Measurements from ENCODE around the gene SMIM14. TPM values are rescaled to one million over a fixed set of nuclear protein-coding genes. Genes with fewer than 3 reads are reported as not detected.
A peak's percentile ranks its signal among the peaks of the same experiment; 100 is the strongest.
"Not testable (repeated sequence)": the region's sequence is repeated elsewhere in the genome, so short reads cannot be mapped to it uniquely, and the experiment has no call there.

Gene SMIM14
- total and polyA plus RNA-seq, 2 donors: 36.4 to 45.2 TPM

GRCh38 chr4:39555472-39555871, 83.2 kb downstream of the SMIM14 start:
- WGBS: 100% methylated on average over 3 of the region's 3 CpGs

DNA sequence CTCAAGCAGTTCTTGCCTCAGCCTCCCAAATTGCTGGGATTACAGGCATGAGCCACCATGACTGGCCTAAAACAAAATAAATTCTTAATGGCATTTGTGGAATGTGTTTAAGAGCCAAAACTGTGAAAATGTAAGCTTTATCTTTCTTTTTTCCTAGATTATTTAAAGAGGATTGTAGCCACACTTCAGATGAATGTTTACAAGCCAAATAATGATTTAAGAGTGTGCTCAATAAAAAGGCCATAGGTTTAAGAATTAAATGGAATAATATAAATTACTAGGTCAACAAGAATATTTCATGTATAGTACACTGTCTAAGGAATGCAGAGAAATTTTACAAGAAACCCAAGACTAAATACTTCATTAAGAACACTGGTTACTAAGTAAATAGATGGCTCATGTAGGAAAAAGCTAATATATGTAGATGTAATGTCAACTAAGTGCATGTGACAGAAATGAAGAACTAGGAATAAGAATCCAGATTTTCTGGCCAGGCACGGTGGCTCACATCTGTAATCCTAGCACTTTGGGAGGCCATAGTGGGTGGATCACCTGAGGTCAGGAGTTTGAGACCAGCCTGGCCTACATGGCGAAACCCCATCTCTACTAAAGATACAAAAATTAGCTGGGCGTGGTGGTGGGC, 90.1 kb downstream of the SMIM14 start:
- 85% methylated on average over 3 of the region's 3 CpGs for WGBS
- no peak for DNase-seq (ENCODE audit: extremely low spot score)
- Histone ChIP-seq H3K27ac (ENCODE audit: low read depth) (no peak overlapping the region), H3K4me3 (ENCODE audit: low read depth, low read length) (no peak overlapping the region), H3K36me3 (ENCODE audit: insufficient read depth) (no peaks in the 10 kb centered on the region), H3K4me1 (ENCODE audit: insufficient read depth) (no peaks in the 10 kb centered on the region)

More at GRCh38 chr4:39555472-39555871, 83.2 kb downstream of the SMIM14 start:
- no peaks in the 10 kb centered on the region for H3K4me1 ChIP-seq (ENCODE audit: insufficient read depth)
- DNase-seq (ENCODE audit: extremely low spot score): no peak
- no peak overlapping the region for H3K27ac ChIP-seq (ENCODE audit: low read depth)
- no peaks in the 10 kb centered on the region for H3K36me3 ChIP-seq (ENCODE audit: insufficient read depth)
- no peak overlapping the region for H3K4me3 ChIP-seq (ENCODE audit: low read depth, low read length)

DNA sequence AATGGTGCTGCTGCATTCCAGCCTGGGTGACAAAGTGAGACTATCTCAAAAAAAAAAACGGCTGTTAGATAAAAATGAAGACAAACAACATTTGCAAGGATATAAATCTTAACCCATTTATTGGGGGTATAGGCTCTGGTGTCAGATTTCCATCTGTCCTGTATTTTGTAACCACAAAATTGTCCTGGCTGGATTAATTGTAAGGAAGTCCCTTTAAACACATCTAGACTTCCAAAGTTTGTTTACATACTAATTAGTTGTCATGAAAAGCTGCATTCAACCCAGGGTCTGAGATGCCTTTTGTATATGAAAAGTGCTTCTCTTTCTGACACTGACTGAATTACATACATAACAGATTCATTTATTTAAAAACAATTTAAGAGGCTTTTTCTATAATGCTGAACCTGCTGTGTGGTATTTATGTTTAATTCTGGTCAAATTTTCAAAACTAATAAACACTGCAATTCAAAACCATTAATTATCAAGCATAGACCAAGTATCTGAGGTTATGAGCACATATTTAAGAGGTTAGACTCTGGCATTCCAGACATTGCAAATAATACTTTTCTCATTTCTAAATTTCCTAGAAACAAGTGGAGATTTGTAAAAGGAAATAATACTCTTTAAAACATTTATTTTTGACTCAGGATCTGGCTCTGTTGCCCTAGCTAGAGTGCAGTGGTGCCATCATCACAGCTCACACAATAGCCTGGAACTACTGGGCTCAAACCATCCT, 93.9 kb downstream of the SMIM14 start:
- DNase-seq (ENCODE audit: extremely low spot score): no peak
- Histone ChIP-seq H3K36me3 (ENCODE audit: insufficient read depth) (no peaks in the 10 kb centered on the region), H3K4me3 (ENCODE audit: low read depth, low read length) (no peak overlapping the region), H3K27ac (ENCODE audit: low read depth) (no peak overlapping the region), H3K4me1 (ENCODE audit: insufficient read depth) (no peaks in the 10 kb centered on the region)
- 19% methylated on average over 1 of the region's 1 CpG for WGBS

GRCh38 chr4:39544080-39544479, 94.6 kb downstream of the SMIM14 start:
- not testable (repeated sequence) for H3K4me1 ChIP-seq (ENCODE audit: insufficient read depth); H3K36me3 ChIP-seq (ENCODE audit: insufficient read depth); H3K4me3 ChIP-seq (ENCODE audit: low read depth, low read length); H3K27ac ChIP-seq (ENCODE audit: low read depth); DNase-seq (ENCODE audit: extremely low spot score)
- WGBS: 81% methylated on average over 4 of the region's 4 CpGs

DNA sequence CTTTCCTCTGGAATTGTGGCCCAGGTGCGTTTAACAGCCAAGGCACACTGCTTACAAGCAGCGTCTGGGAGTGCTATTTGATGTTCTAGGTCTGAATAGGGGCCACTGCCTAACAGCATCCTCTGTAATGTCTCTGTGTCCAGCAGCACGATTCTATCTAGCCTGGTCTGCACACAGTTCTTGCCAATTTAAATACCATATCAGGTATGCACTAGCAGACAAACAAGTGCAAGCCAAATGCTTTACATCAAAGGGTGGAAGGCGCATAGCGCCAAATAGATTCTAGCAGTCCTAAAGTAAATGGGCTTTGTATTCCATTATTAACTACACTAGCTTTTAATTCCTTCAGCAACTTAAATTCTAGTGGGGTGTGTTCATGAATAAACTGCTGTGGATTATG, 95.6 kb downstream of the SMIM14 start:
- H3K27ac ChIP-seq (ENCODE audit: low read depth): no peak overlapping the region
- no peaks in the 10 kb centered on the region for H3K36me3 ChIP-seq (ENCODE audit: insufficient read depth)
- no peak for DNase-seq (ENCODE audit: extremely low spot score)
- WGBS: 61% methylated on average over 5 of the region's 5 CpGs
- no peak overlapping the region for H3K4me3 ChIP-seq (ENCODE audit: low read depth, low read length)
- no peaks in the 10 kb centered on the region for H3K4me1 ChIP-seq (ENCODE audit: insufficient read depth)

DNA sequence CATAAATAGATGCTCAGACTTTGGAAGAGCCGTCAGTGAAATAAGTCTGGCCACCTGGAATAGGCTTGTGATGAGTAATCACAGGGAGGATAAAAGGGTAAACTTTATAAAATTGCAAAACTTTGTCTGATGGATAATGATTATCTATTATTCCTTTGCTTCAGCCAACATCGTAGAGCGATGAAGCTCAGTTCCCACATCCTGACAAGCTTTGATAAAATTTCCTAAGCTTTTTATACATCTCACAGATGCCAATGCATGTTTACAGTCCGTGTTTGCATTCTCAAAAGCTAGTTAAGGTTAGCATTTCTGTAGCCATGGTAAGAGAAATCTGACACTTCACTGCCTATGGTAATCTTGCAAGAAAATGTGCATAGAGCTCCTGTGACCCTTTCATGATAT, 96.1 kb downstream of the SMIM14 start:
- Histone ChIP-seq H3K36me3 (ENCODE audit: insufficient read depth) (no peaks in the 10 kb centered on the region), H3K4me3 (ENCODE audit: low read depth, low read length) (no peak overlapping the region), H3K27ac (ENCODE audit: low read depth) (no peak overlapping the region), H3K4me1 (ENCODE audit: insufficient read depth) (no peaks in the 10 kb centered on the region)
- no peak for DNase-seq (ENCODE audit: extremely low spot score)
- 47% methylated on average over 4 of the region's 4 CpGs for WGBS

DNA sequence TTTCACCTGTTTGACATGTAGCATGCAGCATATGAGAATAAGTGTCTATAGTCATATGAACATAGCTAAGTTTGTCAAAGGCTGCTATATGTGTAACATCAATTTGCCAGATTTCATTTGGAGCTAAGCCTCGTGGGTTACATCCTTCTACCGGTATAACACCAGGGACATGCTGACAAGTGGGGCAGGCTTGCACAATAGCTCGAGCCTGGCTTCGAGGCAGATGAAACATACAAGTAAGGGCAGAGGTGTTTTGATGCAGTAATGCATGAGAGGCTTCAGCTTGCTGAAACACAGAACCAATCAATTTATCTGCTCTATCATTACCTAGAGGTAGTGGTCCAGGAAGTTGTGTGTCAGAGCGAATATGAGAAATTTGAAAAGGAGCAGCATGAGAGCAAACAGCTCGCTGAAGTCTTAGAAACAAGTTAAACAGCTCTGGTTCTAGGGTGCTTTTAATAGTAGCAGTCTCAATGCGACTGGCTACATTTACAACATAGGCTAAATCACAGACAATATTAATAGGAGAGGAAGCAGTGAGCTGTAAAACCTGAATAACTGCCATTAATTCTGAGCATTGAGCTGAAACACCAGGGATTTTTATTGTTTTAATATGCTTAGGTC, 96.6 kb downstream of the SMIM14 start:
- H3K4me1 ChIP-seq (ENCODE audit: insufficient read depth): no peaks in the 10 kb centered on the region
- no peaks in the 10 kb centered on the region for H3K36me3 ChIP-seq (ENCODE audit: insufficient read depth)
- WGBS: 42% methylated on average over 7 of the region's 7 CpGs
- no peak for DNase-seq (ENCODE audit: extremely low spot score)
- H3K27ac ChIP-seq (ENCODE audit: low read depth): no peak overlapping the region
- H3K4me3 ChIP-seq (ENCODE audit: low read depth, low read length): no peak overlapping the region

GRCh38 chr4:39539089-39539611, 99.5 kb downstream of the SMIM14 start:
- H3K27ac ChIP-seq (ENCODE audit: low read depth): no peak overlapping the region
- H3K36me3 ChIP-seq (ENCODE audit: insufficient read depth): no peaks in the 10 kb centered on the region
- no peak overlapping the region for H3K4me3 ChIP-seq (ENCODE audit: low read depth, low read length)
- no peaks in the 10 kb centered on the region for H3K4me1 ChIP-seq (ENCODE audit: insufficient read depth)
- WGBS: 81% methylated on average over 5 of the region's 5 CpGs
- no peak for DNase-seq (ENCODE audit: extremely low spot score)

- no peak for DNase-seq (ENCODE audit: extremely low spot score)
- no peak overlapping the region for H3K27ac ChIP-seq (ENCODE audit: low read depth)
- 97% methylated on average over 5 of the region's 5 CpGs for WGBS
- H3K36me3 ChIP-seq (ENCODE audit: insufficient read depth): no peaks in the 10 kb centered on the region
- H3K4me1 ChIP-seq (ENCODE audit: insufficient read depth): no peaks in the 10 kb centered on the region
- H3K4me3 ChIP-seq (ENCODE audit: low read depth, low read length): no peak overlapping the region
Measured at GRCh38 chr4:39533541-39533940, 105.1 kb downstream of the SMIM14 start.

DNA sequence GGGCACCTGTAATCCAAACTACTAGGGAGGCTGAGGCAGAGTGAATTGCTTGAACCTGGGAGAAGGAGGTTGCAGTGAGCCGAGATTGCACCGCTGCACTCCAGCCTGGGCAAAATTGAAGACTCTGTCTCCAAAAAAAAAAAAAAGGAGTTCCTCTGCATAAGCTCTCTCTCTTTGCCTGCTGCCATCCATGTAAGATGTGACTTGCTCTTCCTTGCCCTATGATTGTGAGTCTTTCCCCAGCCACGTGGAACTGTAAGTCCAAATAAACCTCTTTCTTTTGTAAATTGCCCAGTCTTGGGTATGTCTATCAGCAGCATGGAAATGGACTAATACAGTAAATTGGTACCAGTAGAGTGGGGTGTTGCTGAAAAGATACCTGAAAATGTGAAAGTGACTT, 106.4 kb downstream of the SMIM14 start:
- H3K36me3 ChIP-seq (ENCODE audit: insufficient read depth); H3K4me3 ChIP-seq (ENCODE audit: low read depth, low read length); DNase-seq (ENCODE audit: extremely low spot score); H3K4me1 ChIP-seq (ENCODE audit: insufficient read depth); H3K27ac ChIP-seq (ENCODE audit: low read depth): not testable (repeated sequence)
- 97% methylated on average over 3 of the region's 3 CpGs for whole genome bisulfite sequencing

- Histone ChIP-seq H3K4me3 (ENCODE audit: low read depth, low read length) (no peak overlapping the region), H3K4me1 (ENCODE audit: insufficient read depth) (no peaks in the 10 kb centered on the region), H3K36me3 (ENCODE audit: insufficient read depth) (no peaks in the 10 kb centered on the region), H3K27ac (ENCODE audit: low read depth) (no peak overlapping the region)
- 97% methylated on average over 3 of the region's 3 CpGs for WGBS
- DNase-seq (ENCODE audit: extremely low spot score): no peak
Measured at GRCh38 chr4:39530682-39531081, 108.0 kb downstream of the SMIM14 start.

DNA sequence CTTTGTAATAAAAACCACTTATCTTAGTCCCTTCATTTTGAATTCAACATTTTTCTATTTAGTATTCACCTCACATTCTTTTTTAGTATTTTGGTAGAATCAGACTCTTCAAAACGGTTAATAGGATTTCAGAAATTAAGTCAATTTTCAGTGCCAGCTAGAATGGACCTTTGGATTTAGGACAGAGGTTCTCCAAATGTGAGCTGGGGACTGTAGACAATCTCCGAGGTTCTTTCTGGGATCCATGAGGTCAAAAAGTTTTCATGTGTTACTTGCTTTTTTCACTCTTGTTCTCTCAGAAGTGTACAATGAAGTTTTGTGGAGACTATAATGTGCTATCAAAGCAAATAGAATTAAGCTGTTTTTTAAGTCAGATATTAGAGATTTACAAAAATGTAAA, 109.1 kb downstream of the SMIM14 start:
- no peaks in the 10 kb centered on the region for H3K36me3 ChIP-seq (ENCODE audit: insufficient read depth)
- 90% methylated on average over 2 of the region's 2 CpGs for WGBS
- H3K4me3 ChIP-seq (ENCODE audit: low read depth, low read length): no peak overlapping the region
- DNase-seq (ENCODE audit: extremely low spot score): no peak
- no peaks in the 10 kb centered on the region for H3K4me1 ChIP-seq (ENCODE audit: insufficient read depth)
- no peak overlapping the region for H3K27ac ChIP-seq (ENCODE audit: low read depth)

DNA sequence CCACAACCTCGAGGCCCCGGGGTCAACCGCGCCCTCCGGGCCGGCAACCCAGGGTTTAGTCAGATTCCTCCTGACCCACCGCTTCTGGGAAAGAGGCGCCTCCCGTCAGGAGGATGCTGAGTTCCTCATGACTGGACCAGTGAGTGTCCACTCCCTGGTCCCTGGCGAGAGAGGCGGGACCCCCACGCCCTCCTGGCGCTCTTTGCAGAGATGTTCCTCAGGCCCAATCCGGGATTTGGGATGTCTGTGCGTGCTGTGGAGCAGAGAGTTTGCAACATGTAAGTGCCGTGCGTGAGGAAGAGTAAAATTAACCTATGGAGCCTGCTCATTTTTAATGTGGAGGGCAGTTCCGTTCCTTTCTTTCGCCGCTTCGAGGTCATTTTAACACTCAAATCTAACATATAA, 110.6 kb downstream of the SMIM14 start:
- Histone ChIP-seq H3K4me3 (ENCODE audit: low read depth, low read length) (peak overlapping the region; percentile 81), H3K27ac (ENCODE audit: low read depth) (peak overlapping the region; percentile 98), H3K4me1 (ENCODE audit: insufficient read depth) (no peaks in the 10 kb centered on the region), H3K36me3 (ENCODE audit: insufficient read depth) (no peaks in the 10 kb centered on the region)
- DNase-seq (ENCODE audit: extremely low spot score): no peak
- under 1% methylated on average over 21 of the region's 21 CpGs for WGBS

Measured in urinary bladder (tissue), 4 donors.